Stimulated activated effector memory CD8-positive, alpha-beta T cell treated with anti-CD3 and anti-CD28 coated beads, Interleukin-12 subunit alpha, Interleukin-12 subunit beta, amount 100 ng/mL, for 72 hours (primary cell): ENCODE measurements around the gene GATA2.

Experiments
- ATAC-seq: fragments of 150-1000 bp; cut with Tn5 transposase; 2 replicates; pipeline ENCODE4 v1.10.0; 2021
- DNase-seq, 2 donors: peaks; one replicate each; pipeline ENCODE4 v3.0.0; 2021 to 2022; ENCODE audit warnings: low spot score in 2 of 2
- H3K27ac Mint-ChIP-seq: one replicate; pipeline ENCODE4 v1.8.0; 2022; ENCODE audit warnings: mild to moderate bottlenecking, mixed read lengths
- H3K36me3 Mint-ChIP-seq: one replicate; pipeline ENCODE4 v1.8.0; 2022; ENCODE audit warnings: mild to moderate bottlenecking, mixed read lengths
- H3K4me1 Mint-ChIP-seq: one replicate; pipeline ENCODE4 v1.8.0; 2022; ENCODE audit warnings: mixed read lengths
- H3K4me3 Mint-ChIP-seq: one replicate; pipeline ENCODE4 v1.8.0; 2022; ENCODE audit warnings: mild to moderate bottlenecking, mixed read lengths
- H3K9me3 Mint-ChIP-seq: one replicate; pipeline ENCODE4 v1.8.0; 2022; ENCODE audit warnings: mixed read lengths

Gene GATA2

DNA sequence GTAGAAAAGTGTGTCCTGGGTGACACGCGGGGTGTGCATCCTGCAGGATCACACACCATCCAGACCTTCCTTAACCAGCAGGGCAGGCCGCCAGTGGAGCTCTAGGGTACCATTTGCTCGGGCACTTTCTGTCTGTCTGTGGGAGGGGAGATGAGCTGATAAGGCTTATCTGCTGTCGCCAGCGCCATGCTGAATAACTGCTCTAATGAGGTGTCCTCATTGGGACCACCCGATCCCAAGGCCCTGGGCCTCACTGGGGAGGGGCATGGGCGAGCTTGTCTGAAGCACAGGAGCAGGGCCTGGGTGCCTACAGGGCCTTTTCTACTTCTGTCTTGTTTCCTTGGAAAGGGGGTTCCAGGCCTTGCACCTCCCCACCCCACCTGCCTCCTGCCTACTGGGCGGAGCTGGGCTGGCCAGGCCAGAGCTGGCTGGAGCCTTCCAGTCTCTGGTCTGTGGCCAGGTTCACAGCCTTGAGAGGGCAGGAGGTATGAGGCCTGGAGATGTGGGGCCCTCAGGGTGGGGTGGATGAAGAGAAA lies 2.5 kb upstream of the GATA2 start:
- no peak for DNase-seq
- ATAC-seq = no peak
- no peaks in the 10 kb centered on the region for H3K36me3 Mint-ChIP-seq
- no peaks in the 10 kb centered on the region for H3K9me3 Mint-ChIP-seq
- H3K4me3 Mint-ChIP-seq = peak overlapping the region; percentile 13
- H3K27ac Mint-ChIP-seq = no peak overlapping the region
- peaks cover 19% of the 10 kb centered on the region for H3K4me1 Mint-ChIP-seq

DNA sequence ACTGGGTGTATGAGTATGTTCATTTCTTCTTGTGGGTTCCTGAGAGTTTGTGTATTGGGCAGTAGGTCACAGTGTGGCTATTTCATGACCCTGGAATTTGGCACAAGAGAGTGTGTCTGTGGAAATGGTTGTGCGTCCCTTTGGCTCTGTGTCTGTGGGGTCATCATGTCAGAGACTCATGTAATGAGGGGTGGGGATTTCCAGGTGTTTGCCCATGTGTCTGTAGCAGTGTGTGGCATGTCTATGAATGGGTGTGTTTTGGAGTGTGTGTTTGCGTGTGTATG lies 1.3 kb upstream of the GATA2 start:
- Mint-ChIP-seq H3K4me3 (no peak overlapping the region), H3K36me3 (no peaks in the 10 kb centered on the region), H3K27ac (no peak overlapping the region), H3K9me3 (no peaks in the 10 kb centered on the region), H3K4me1 (peaks cover 27% of the 10 kb centered on the region)
- DNase-seq = no peak
- no peak for ATAC-seq

GRCh38 chr3:128493570-128494366 lies 767 bp upstream of the GATA2 start:
- H3K27ac Mint-ChIP-seq = no peak overlapping the region
- peak overlapping the region; percentile 34 for H3K4me3 Mint-ChIP-seq

DNA sequence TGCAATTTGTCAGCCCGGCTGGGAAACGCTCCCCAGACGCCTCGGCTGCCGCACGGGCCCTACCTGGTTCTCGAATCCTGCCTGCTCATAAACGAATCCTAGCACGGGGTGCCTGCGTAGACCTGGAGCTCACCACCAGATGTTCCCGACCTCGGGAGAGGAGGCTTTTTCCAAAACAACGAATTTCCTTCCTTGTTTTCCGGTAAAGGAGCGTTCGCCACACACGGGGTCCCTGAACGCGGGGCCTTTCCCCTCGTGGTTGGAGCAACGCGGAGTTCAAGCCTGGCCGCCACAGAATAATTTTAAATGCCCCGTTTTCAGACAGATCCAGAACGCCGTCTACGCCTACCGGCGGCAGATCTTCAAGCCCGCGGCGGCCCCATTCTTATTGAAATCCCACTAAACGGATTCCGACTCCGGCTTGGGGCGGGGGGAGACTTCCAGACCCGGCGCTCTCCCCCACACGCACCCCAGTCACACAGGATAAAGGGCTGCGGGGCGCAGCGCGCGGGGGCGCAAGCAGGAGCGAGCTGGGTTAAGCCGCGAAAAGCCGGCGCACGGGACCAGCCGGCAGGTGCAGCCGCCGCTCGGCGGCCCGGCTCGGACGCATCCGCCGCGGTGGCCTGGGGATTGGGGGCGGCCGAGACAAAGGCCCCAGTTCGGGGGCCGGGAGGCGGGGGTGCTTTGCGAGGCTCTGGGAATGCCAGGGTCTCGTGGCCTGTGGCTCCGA lies 895 bp downstream of the GATA2 start:
- H3K36me3 Mint-ChIP-seq = no peaks in the 10 kb centered on the region
- no peak overlapping the region for H3K27ac Mint-ChIP-seq
- ATAC-seq (no peak), DNase-seq (no peak)
- peak overlapping the region; percentile 23 for H3K4me3 Mint-ChIP-seq
- H3K9me3 Mint-ChIP-seq = no peaks in the 10 kb centered on the region
- H3K4me1 Mint-ChIP-seq = peaks cover 43% of the 10 kb centered on the region

More at GRCh38 chr3:128493570-128494366, 767 bp upstream of the GATA2 start:
- ATAC-seq (no peak), DNase-seq (no peak)
- no peaks in the 10 kb centered on the region for H3K9me3 Mint-ChIP-seq
- H3K36me3 Mint-ChIP-seq = no peaks in the 10 kb centered on the region
- H3K4me1 Mint-ChIP-seq = peaks cover 29% of the 10 kb centered on the region

- Mint-ChIP-seq H3K36me3 (no peaks in the 10 kb centered on the region), H3K27ac (no peak overlapping the region), H3K4me3 (peak overlapping the region; percentile 23), H3K4me1 (peaks cover 48% of the 10 kb centered on the region), H3K9me3 (no peaks in the 10 kb centered on the region)
- no peak for DNase-seq
- no peak for ATAC-seq
These were observed 1.4 kb downstream of the GATA2 start for GRCh38 chr3:128491691-128491940.

GRCh38 chr3:128490915-128491690 lies 1.9 kb downstream of the GATA2 start:
- Mint-ChIP-seq H3K4me3 (no peak overlapping the region), H3K9me3 (no peaks in the 10 kb centered on the region), H3K4me1 (peaks cover 51% of the 10 kb centered on the region), H3K36me3 (no peaks in the 10 kb centered on the region), H3K27ac (no peak overlapping the region)
- no peak for ATAC-seq
- no peak for DNase-seq

GRCh38 chr3:128490650-128490914 lies 2.4 kb downstream of the GATA2 start:
- no peak overlapping the region for H3K4me3 Mint-ChIP-seq

DNA sequence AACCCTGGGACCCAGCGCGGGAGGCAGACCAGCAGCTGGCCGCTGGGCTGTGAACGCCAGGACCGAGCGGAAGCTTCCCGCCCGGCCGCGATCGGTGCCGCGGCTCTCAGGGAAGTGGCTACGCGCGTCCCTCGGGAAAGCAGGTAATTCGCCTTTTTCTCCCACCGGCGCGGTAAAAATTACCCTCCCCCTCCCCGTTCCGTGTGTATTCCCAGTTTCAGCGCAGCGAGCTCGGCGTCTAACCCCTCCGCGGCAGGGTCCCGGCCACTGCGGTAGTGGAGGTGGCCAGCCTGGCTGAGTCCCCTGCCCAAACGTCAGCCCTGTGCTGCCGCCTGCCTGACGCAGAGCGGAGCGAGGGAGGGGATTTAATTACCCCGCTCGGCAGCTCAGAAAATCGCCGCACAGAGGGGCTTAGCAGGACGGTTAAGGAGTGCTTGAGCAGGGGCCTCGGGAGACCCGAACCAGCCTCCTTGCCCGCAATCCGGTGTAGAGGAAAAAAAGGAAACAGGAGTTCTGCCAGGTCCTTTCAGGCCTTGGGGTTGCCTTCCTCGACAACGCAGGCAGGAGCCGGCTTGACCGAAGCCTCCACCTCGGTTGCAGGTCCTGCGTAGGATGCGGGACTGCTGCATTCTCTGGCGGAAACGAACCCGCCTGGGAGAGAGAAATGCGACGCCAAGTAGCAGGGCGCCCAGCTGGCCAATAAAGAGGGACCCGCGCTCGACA lies 2.9 kb downstream of the GATA2 start:
- Mint-ChIP-seq H3K9me3 (no peaks in the 10 kb centered on the region), H3K36me3 (no peaks in the 10 kb centered on the region), H3K4me1 (peaks cover 48% of the 10 kb centered on the region), H3K4me3 (peak overlapping the region; percentile 75), H3K27ac (no peak overlapping the region)
- no peak for ATAC-seq
- DNase-seq = peak in 1 of 2 donors; percentile 63

More at GRCh38 chr3:128490650-128490914, 2.4 kb downstream of the GATA2 start:
- peaks cover 48% of the 10 kb centered on the region for H3K4me1 Mint-ChIP-seq
- ATAC-seq (no peak), DNase-seq (no peak)
- no peaks in the 10 kb centered on the region for H3K9me3 Mint-ChIP-seq
- no peak overlapping the region for H3K27ac Mint-ChIP-seq
- H3K36me3 Mint-ChIP-seq = no peaks in the 10 kb centered on the region

DNA sequence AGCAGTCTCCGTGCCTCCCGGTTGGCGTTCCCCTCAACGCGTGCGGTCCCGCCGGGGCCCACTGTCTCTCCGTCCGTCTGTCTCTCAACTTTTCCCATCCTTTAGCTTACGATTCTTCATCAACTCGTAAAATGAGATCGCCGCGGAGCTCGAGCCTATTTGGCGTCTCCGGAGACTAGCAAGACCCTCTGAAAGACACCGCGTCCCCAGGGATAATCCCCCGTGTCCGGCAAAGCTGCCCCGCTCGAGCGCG lies 3.4 kb downstream of the GATA2 start:
- Mint-ChIP-seq H3K36me3 (no peaks in the 10 kb centered on the region), H3K4me3 (peak overlapping the region; percentile 75), H3K9me3 (no peaks in the 10 kb centered on the region), H3K4me1 (peaks cover 48% of the 10 kb centered on the region), H3K27ac (no peak overlapping the region)
- ATAC-seq (no peak), DNase-seq (no peak)

- Mint-ChIP-seq H3K9me3 (no peaks in the 10 kb centered on the region), H3K27ac (no peak overlapping the region), H3K36me3 (no peaks in the 10 kb centered on the region), H3K4me1 (peaks cover 48% of the 10 kb centered on the region), H3K4me3 (peak overlapping the region; percentile 75)
- DNase-seq (peak in 1 of 2 donors; percentile 65), ATAC-seq (peak; percentile 2)
These were observed 3.9 kb downstream of the GATA2 start for GRCh38 chr3:128488991-128489673.

DNA sequence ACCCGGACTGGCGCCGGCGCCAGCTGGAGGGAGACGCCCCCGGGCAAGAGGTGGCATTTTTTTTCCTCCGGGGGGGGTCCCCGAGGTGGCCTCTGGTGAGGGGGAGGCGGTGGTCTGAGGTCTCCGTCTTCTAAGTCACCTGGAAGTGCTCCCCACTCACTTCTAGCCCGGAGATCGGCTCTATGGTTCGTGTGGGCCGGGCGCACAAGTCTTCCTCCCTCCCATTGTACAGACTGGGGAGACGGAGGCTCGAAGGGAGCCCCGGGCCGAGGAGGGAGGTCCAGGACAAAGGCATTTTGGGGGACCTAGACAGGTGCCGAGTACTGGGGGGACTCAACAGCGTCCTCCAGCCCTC lies 4.4 kb downstream of the GATA2 start:
- H3K9me3 Mint-ChIP-seq = no peaks in the 10 kb centered on the region
- peaks cover 52% of the 10 kb centered on the region for H3K4me1 Mint-ChIP-seq
- peak overlapping the region; percentile 75 for H3K4me3 Mint-ChIP-seq
- ATAC-seq (peak; percentile 17), DNase-seq (no peak)
- H3K36me3 Mint-ChIP-seq = no peaks in the 10 kb centered on the region
- no peak overlapping the region for H3K27ac Mint-ChIP-seq

GRCh38 chr3:128487813-128488635 lies 5.0 kb downstream of the GATA2 start:
- Mint-ChIP-seq H3K27ac (no peak overlapping the region), H3K4me1 (peaks cover 53% of the 10 kb centered on the region), H3K4me3 (peak overlapping the region; percentile 75), H3K9me3 (no peaks in the 10 kb centered on the region), H3K36me3 (no peaks in the 10 kb centered on the region)
- DNase-seq (peak in 1 of 2 donors; percentile 63), ATAC-seq (peak; percentile 37)

DNA sequence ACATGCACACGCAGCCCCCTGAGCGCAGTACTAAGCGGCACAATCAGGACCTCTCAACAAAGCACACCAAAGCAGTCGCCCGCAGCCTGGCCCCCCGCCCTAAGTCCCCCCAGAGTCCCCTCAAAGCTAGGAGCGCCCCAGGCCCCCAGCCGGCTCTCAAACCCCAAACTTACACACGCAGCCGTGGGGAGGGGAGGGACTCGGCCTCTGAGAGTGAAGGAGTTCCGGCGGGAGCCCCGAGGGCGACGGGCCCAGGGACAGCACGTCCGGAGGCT lies 5.5 kb downstream of the GATA2 start:
- DNase-seq = no peak
- peaks cover 59% of the 10 kb centered on the region for H3K4me1 Mint-ChIP-seq
- no peak for ATAC-seq
- H3K9me3 Mint-ChIP-seq = no peaks in the 10 kb centered on the region
- H3K4me3 Mint-ChIP-seq = peak overlapping the region; percentile 75
- no peak overlapping the region for H3K27ac Mint-ChIP-seq
- no peaks in the 10 kb centered on the region for H3K36me3 Mint-ChIP-seq

- H3K4me3 Mint-ChIP-seq = peak overlapping the region; percentile 75
- H3K9me3 Mint-ChIP-seq = no peaks in the 10 kb centered on the region
- peak; percentile 22 for ATAC-seq
- DNase-seq = peak in 1 of 2 donors; percentile 63
- H3K4me1 Mint-ChIP-seq = peaks cover 58% of the 10 kb centered on the region
- H3K27ac Mint-ChIP-seq = no peak overlapping the region
- H3K36me3 Mint-ChIP-seq = no peaks in the 10 kb centered on the region
These were observed 6.1 kb downstream of the GATA2 start for GRCh38 chr3:128486681-128487537.
